BE2C (cell line): Measurements from ENCODE around the gene ZRANB1.

Experiments
- DNase-seq: peaks from one replicate; pipeline ENCODE4 v3.0.0-alpha.2; 2020
- H3K27me3 ChIP-seq: fragments of 250-450 bp; sonication (Bioruptor Pico); 2 replicates; pipeline ENCODE4 v1.5.1; 2020; ENCODE audit warnings: mild to moderate bottlenecking
- H3K36me3 ChIP-seq: fragments of 250-450 bp; sonication (Bioruptor Pico); 2 replicates; pipeline ENCODE4 v1.5.1; 2020; ENCODE audit warnings: mild to moderate bottlenecking
- H3K4me1 ChIP-seq: fragments of 250-450 bp; sonication (Bioruptor Pico); 2 replicates; pipeline ENCODE4 v1.5.1; 2020
- H3K4me3 ChIP-seq: 2 replicates; pipeline ENCODE4 v1.5.1; 2011; ENCODE audit warnings: low read depth, low read length
- H3K9me3 ChIP-seq: fragments of 250-450 bp; sonication (Bioruptor Pico); 2 replicates; pipeline ENCODE4 v1.5.1; 2020
- TF ChIP-seq, protein P1 (sequence below): IDR thresholded peaks from 2 replicates; pipeline ENCODE4 v1.5.1; 2012; ENCODE audit warnings: mild to moderate bottlenecking, low read depth, low read length

Gene ZRANB1

DNA sequence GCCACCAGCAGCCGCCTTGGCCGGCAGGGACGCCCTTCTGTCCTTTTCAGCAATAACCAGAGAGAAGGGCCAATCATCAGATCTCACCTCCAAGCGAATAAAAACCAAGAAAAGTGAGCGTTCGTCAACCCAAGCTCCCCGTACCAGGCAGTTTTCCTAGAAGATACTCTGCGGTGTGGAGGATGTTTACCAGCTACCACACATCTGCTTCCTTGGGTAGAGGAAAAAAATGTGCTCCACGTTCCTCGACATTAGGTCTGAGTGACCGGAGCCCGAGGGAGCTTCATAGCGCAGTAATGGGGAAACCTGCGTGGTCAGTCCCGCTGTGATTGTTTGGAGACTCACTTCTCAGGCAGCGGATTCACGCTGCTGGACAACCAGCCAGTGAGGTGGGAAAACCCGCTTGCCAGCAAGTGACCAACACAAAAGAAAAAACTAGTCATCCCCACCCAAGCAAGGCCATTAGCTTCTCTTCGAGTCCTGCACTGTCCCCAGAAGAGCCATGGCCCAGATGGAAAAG, 73.0 kb downstream of the ZRANB1 start:
- DNase-seq = no peak
- Histone ChIP-seq H3K27me3 (no peaks in the 10 kb centered on the region), H3K9me3 (no peaks in the 10 kb centered on the region), H3K36me3 (peaks cover 24% of the 10 kb centered on the region), H3K4me3 (no peak overlapping the region), H3K4me1 (peaks cover 8% of the 10 kb centered on the region)
- TF ChIP-seq, protein P1, sequence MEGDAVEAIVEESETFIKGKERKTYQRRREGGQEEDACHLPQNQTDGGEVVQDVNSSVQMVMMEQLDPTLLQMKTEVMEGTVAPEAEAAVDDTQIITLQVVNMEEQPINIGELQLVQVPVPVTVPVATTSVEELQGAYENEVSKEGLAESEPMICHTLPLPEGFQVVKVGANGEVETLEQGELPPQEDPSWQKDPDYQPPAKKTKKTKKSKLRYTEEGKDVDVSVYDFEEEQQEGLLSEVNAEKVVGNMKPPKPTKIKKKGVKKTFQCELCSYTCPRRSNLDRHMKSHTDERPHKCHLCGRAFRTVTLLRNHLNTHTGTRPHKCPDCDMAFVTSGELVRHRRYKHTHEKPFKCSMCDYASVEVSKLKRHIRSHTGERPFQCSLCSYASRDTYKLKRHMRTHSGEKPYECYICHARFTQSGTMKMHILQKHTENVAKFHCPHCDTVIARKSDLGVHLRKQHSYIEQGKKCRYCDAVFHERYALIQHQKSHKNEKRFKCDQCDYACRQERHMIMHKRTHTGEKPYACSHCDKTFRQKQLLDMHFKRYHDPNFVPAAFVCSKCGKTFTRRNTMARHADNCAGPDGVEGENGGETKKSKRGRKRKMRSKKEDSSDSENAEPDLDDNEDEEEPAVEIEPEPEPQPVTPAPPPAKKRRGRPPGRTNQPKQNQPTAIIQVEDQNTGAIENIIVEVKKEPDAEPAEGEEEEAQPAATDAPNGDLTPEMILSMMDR = no peak

DNA sequence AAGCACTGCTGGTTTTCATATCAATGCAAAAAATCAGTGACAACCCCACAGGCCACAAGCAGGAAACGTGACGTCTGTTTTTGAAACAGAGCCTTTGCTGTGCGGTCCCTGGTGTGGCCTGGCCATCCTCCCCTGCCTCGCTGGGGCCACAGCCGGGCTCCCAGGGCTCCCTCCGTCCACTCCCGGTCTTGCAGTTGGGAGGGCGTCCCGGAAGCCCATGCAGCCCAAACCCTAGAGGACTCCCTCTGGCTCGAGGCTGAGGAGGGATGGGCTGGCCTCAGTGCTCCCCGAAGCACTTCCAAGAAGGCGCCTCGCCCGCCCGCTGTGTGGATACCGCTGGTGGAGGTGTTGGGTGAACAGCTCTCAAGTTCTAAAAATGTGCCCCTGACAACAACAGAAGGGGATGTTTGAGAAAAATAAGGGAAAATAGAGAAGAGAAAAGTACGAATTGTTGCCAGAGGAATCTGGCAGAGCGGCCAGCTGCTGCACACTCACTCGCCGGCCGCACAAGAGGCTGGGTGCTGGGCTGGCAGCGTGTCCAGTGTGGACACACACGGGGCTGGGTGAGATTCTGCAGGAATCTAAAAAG, 73.5 kb downstream of the ZRANB1 start:
- H3K4me1 ChIP-seq = peaks cover 8% of the 10 kb centered on the region
- peak; percentile 59 for DNase-seq
- no peak overlapping the region for H3K4me3 ChIP-seq
- H3K9me3 ChIP-seq = no peaks in the 10 kb centered on the region
- peaks cover 24% of the 10 kb centered on the region for H3K36me3 ChIP-seq
- TF ChIP-seq, protein P1 = no peak
- H3K27me3 ChIP-seq = no peaks in the 10 kb centered on the region

DNA sequence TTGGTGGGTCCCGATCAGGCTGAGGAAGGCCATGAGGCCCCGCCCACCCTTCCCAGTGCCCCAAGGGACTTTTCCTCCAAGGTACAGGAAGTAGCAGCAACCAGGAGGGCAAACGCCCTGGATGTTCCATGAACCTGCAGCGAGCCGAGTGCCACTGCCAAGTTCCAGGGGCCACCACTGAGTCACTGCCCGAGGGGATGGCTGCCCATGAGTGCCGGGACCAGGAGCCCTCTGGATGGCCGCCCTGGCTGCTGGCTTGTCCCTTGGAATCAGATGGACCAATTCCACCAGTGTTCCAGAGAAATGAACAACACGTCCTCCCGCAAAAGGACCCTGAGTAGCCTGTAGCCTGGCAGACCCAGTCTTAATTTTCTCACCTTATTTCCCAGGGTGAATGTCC, 74.2 kb downstream of the ZRANB1 start:
- TF ChIP-seq, protein P1 = no peak
- no peak for DNase-seq
- H3K36me3 ChIP-seq = peaks cover 24% of the 10 kb centered on the region
- H3K9me3 ChIP-seq = no peaks in the 10 kb centered on the region
- no peaks in the 10 kb centered on the region for H3K27me3 ChIP-seq
- H3K4me1 ChIP-seq = peaks cover 8% of the 10 kb centered on the region
- no peak overlapping the region for H3K4me3 ChIP-seq

DNA sequence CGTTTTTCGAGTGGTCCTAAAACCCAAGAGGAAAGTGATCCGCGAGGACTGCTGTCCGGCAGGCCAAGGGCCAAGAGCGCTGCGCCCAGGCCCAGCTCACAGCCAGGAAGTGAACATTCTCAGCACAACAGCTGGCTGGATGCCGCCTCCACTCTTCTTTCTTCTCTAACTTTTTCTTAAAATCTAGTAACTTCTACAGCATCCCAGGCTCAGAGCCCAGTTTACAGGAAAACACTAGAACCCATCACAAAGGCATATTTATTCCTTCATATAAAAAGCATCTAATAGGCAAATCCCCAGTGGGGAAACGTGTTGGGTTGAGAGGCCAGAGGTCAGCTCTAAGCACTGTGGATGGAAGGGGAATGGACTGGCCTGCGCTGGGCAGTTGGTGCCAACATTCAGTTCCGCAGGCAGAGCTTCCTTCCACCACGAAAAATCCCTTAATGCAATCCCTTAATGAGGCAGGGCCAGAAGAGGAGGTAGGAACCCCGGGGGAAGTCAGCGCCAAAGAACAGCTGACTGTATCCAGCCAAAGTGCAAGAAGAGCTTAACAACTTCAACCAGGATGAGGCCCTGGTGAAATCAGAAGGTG, 74.8 kb downstream of the ZRANB1 start:
- Histone ChIP-seq H3K4me1 (peaks cover 8% of the 10 kb centered on the region), H3K4me3 (no peak overlapping the region), H3K27me3 (no peaks in the 10 kb centered on the region), H3K36me3 (peaks cover 24% of the 10 kb centered on the region), H3K9me3 (no peaks in the 10 kb centered on the region)
- no peak for DNase-seq
- TF ChIP-seq, protein P1 = no peak

DNA sequence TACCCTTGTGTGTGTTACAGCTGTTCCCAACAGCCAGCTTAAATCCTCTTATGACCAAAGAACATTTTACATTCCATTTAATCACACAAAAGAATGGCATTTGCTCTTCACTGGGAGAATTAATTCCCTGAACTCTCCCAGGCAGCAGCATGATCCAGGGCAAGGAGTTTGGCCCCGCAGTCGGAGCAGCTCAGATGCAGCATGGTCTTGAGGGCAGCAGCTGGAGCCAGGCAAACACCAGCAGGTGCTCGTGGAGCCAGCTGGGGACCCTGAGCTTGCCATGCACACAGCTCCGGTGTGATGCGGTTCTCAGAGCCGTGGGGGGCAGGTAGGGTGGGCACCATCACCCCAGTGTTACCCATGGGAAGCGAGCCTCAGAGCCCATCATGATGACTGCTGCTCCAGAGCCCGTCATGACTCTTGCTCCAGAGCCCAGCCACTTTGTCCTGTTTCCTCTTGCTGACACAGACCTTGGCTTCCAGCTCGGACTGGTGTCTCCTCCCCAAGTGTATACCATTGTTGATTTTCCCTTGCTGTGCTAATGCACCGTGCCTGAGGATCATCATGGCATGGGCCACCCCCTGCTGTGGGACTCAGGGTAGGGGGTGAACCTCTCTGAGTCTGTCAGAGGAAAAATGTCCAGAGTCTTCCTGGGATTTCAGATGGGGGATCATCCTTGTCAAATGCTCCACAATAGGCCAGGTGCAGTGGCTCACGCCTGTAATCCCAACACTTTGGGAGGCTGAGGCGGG, 75.8 kb downstream of the ZRANB1 start:
- Histone ChIP-seq H3K4me1 (peaks cover 16% of the 10 kb centered on the region), H3K9me3 (no peaks in the 10 kb centered on the region), H3K4me3 (no peak overlapping the region), H3K27me3 (no peaks in the 10 kb centered on the region), H3K36me3 (peaks cover 16% of the 10 kb centered on the region)
- DNase-seq = no peak
- TF ChIP-seq, protein P1 = no peak

DNA sequence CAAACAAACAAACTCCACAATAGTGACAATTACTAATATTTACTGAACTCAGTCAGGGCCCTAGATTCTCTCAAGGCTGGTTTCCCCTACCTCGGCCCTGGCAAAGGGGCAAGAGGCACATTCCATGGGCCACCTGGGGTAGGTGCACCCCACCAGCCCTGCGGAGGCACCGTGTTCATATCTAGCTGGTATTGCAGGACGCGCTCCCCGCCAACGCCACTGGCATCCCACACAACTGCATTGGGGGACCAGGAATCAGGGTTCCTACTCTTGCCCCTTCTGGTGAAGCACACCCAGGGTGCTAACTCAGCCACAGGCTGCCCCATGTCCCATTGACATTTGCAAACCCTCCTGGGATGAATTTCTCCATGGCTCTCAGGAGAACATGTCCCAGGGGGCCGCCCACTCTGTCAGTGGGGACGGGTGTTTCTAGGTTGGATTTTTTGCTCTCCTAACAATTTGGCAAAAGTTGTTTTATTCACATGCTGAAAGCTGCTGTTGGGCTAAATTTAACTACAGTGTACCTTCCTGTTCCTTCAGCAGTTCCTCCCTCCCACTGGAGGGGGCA, 76.7 kb downstream of the ZRANB1 start:
- no peaks in the 10 kb centered on the region for H3K9me3 ChIP-seq
- H3K36me3 ChIP-seq = peaks cover 16% of the 10 kb centered on the region
- peaks cover 20% of the 10 kb centered on the region for H3K4me1 ChIP-seq
- TF ChIP-seq, protein P1 = no peak
- H3K27me3 ChIP-seq = no peaks in the 10 kb centered on the region
- DNase-seq = no peak
- H3K4me3 ChIP-seq = no peak overlapping the region
